SK-N-SH treated with all-trans-retinoic acid at 6 μM for 48 hours (cell line): ENCODE results near the gene LAMTOR4.

ENCODE experiments used
- ATAC-seq: fragments of 200-7000 bp; cut with Tn5 transposase; 3 replicates; pipeline ENCODE4 v1.9.1; 2020; ENCODE audit warnings: mild to moderate bottlenecking, moderate library complexity
- ARNTL ChIP-seq: fragments of 450-650 bp; formaldehyde crosslinking; IDR thresholded peaks from 2 replicates; pipeline ENCODE4 v1.5.0; 2020; ENCODE audit warnings: low read depth, mild to moderate bottlenecking, moderate library complexity, borderline replicate concordance
- BACH2 ChIP-seq: fragments of 250-450 bp; sonication (Bioruptor Pico); IDR thresholded peaks from 2 replicates; pipeline ENCODE4 v1.9.0; 2021; ENCODE audit warnings: mild to moderate bottlenecking, borderline replicate concordance
- ESRRG ChIP-seq: fragments of 250-450 bp; sonication (Bioruptor Pico); IDR thresholded peaks from 2 replicates; pipeline ENCODE4 v1.6.1; 2021; ENCODE audit warnings: mild to moderate bottlenecking
- GLIS3 ChIP-seq: fragments of 250-450 bp; sonication (Bioruptor Pico); IDR thresholded peaks from 2 replicates; pipeline ENCODE4 v1.5.0; 2020; ENCODE audit warnings: mild to moderate bottlenecking, moderate library complexity
- ISL1 ChIP-seq: fragments of 250-450 bp; sonication (Bioruptor Pico); IDR thresholded peaks from 2 replicates; pipeline ENCODE4 v2.1.2; 2022; ENCODE audit warnings: mild to moderate bottlenecking, moderate library complexity
- PPARA ChIP-seq: fragments of 250-450 bp; sonication (Bioruptor Pico); IDR thresholded peaks from 2 replicates; pipeline ENCODE4 v1.5.0; 2020; ENCODE audit warnings: mild to moderate bottlenecking, borderline replicate concordance
- TOX ChIP-seq: fragments of 250-450 bp; sonication (Bioruptor Pico); IDR thresholded peaks from 2 replicates; pipeline ENCODE4 v1.8.0; 2021; ENCODE audit warnings: mild to moderate bottlenecking, moderate library complexity, borderline replicate concordance
- ZC3H10 ChIP-seq: fragments of 250-450 bp; sonication (Bioruptor Pico); IDR thresholded peaks from 2 replicates; pipeline ENCODE4 v1.5.1; 2021; ENCODE audit warnings: mild to moderate bottlenecking, moderate library complexity
- ZFP30 ChIP-seq: fragments of 450-650 bp; formaldehyde crosslinking; IDR thresholded peaks from 2 replicates; pipeline ENCODE4 v1.5.0; 2022; ENCODE audit warnings: mild to moderate bottlenecking, moderate library complexity
- ZNF565 ChIP-seq: fragments of 450-650 bp; formaldehyde crosslinking; conservative IDR thresholded peaks from 2 replicates; pipeline ENCODE4 v1.5.0; 2020; ENCODE audit warnings: low read depth, mild to moderate bottlenecking, moderate library complexity
- ZNF70 ChIP-seq: fragments of 450-650 bp; formaldehyde crosslinking; IDR thresholded peaks from 2 replicates; pipeline ENCODE4 v1.5.0; 2020; ENCODE audit warnings: mild to moderate bottlenecking, moderate library complexity
- ZNF8 ChIP-seq: fragments of 450-650 bp; formaldehyde crosslinking; IDR thresholded peaks from 2 replicates; pipeline ENCODE4 v1.5.0; 2020; ENCODE audit warnings: mild to moderate bottlenecking, moderate library complexity
- TF ChIP-seq, protein P1 (sequence below): fragments of 250-450 bp; sonication (Bioruptor Pico); IDR thresholded peaks from 2 replicates; pipeline ENCODE4 v1.5.0; 2020; ENCODE audit warnings: mild to moderate bottlenecking, moderate library complexity
- TF ChIP-seq, protein P2 (sequence below): fragments of 250-450 bp; sonication (Bioruptor Pico); IDR thresholded peaks from 2 replicates; pipeline ENCODE4 v1.5.1; 2021; ENCODE audit warnings: mild to moderate bottlenecking, moderate library complexity
- TF ChIP-seq, protein P3 (sequence below): fragments of 250-450 bp; sonication (Bioruptor Pico); IDR thresholded peaks from 2 replicates; pipeline ENCODE4 v1.8.0; 2020; ENCODE audit warnings: mild to moderate bottlenecking, moderate library complexity, borderline replicate concordance
- TF ChIP-seq, protein P4 (sequence below): fragments of 250-450 bp; sonication (Bioruptor Pico); IDR thresholded peaks from 2 replicates; pipeline ENCODE4 v1.8.0; 2021; ENCODE audit warnings: low read depth, mild to moderate bottlenecking, moderate library complexity, borderline replicate concordance
- TF ChIP-seq, protein P5 (sequence below): fragments of 250-450 bp; sonication (Bioruptor Pico); IDR thresholded peaks from 2 replicates; pipeline ENCODE4 v1.5.1; 2020; ENCODE audit warnings: low read depth, mild to moderate bottlenecking, moderate library complexity

Gene LAMTOR4

DNA sequence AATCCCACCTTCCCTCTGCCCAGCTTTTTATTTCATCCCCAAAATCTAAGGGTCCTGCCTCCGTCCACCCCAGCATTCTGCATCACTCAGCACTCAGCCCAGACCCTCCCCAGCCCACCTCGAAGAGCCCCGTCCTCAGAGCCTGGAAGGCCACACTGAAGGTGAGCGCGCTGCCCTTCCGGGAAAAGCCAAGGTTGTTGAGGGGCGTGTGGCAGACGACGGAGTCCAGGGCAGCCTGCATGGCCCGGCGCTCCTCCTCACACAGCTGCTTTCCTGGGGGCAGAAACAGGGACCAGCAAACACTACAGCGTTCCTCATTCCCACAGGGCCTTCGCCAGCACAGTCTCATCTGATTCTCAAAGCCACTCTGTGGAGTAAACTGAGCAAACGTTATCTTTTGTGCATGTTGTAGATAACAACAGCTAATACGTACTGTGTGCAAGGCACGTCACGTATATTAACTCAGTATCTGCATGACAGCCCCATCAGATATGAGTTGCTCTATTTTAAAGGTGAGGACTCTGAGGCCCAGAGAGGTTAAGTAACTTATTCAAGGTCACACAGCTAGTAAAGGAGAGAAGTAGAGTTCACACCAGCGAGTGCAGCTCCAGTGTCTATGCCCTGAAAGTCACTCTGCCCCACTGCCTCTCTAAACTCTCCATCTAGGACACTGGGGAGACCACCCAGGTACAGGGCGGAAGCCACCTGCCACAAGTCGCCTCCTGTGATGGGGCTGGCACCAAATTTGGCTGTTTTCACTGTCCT, 7.0 kb downstream of the LAMTOR4 start:
- ATAC-seq, result no peak

DNA sequence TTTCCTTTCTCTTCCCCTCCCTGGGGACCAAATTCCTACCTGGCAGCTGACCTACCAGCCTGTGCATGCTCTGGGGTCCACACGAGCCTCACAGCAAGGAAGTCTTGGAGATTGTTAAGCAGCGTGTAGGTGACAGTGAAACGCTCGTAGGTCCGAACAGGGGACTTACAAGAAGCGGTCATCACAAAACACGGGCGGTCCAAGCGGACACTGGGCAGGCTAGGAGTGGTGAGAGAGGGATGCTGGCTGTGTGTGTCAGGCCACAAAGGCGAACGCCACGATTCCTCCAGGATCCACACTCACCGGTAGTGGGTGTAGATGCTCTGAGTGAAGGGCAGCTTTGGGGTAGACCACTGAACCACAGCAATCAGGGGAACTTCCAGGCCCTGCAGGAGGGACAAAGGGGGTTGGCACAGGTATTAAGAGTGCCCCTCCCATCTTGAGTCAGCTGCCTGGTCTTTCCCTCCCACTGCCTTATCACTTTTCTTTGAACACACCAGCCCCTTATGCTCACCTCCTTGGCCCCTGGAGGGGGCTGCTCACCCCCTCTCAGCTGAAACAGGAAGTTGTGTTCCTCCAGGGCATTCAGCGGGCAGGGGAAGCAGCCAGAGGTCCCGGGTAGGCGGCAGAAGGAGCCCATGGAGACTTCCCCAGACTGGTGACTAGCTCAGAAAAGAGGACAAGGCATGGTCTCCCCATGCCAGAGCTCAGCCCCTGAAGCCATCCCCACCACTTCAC, 7.8 kb downstream of the LAMTOR4 start:
- no peak for ATAC-seq
- TF ChIP-seq, protein P1, sequence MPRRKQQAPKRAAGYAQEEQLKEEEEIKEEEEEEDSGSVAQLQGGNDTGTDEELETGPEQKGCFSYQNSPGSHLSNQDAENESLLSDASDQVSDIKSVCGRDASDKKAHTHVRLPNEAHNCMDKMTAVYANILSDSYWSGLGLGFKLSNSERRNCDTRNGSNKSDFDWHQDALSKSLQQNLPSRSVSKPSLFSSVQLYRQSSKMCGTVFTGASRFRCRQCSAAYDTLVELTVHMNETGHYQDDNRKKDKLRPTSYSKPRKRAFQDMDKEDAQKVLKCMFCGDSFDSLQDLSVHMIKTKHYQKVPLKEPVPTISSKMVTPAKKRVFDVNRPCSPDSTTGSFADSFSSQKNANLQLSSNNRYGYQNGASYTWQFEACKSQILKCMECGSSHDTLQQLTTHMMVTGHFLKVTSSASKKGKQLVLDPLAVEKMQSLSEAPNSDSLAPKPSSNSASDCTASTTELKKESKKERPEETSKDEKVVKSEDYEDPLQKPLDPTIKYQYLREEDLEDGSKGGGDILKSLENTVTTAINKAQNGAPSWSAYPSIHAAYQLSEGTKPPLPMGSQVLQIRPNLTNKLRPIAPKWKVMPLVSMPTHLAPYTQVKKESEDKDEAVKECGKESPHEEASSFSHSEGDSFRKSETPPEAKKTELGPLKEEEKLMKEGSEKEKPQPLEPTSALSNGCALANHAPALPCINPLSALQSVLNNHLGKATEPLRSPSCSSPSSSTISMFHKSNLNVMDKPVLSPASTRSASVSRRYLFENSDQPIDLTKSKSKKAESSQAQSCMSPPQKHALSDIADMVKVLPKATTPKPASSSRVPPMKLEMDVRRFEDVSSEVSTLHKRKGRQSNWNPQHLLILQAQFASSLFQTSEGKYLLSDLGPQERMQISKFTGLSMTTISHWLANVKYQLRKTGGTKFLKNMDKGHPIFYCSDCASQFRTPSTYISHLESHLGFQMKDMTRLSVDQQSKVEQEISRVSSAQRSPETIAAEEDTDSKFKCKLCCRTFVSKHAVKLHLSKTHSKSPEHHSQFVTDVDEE (CRISPR knock-in tag), result no peak
- no peak for TF ChIP-seq ZNF8 (CRISPR knock-in tag)
- no peak for TF ChIP-seq ISL1 (CRISPR knock-in tag)
- TF ChIP-seq, protein P2, sequence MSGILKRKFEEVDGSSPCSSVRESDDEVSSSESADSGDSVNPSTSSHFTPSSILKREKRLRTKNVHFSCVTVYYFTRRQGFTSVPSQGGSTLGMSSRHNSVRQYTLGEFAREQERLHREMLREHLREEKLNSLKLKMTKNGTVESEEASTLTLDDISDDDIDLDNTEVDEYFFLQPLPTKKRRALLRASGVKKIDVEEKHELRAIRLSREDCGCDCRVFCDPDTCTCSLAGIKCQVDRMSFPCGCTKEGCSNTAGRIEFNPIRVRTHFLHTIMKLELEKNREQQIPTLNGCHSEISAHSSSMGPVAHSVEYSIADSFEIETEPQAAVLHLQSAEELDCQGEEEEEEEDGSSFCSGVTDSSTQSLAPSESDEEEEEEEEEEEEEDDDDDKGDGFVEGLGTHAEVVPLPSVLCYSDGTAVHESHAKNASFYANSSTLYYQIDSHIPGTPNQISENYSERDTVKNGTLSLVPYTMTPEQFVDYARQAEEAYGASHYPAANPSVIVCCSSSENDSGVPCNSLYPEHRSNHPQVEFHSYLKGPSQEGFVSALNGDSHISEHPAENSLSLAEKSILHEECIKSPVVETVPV, result no peak
- TF ChIP-seq, protein P3, sequence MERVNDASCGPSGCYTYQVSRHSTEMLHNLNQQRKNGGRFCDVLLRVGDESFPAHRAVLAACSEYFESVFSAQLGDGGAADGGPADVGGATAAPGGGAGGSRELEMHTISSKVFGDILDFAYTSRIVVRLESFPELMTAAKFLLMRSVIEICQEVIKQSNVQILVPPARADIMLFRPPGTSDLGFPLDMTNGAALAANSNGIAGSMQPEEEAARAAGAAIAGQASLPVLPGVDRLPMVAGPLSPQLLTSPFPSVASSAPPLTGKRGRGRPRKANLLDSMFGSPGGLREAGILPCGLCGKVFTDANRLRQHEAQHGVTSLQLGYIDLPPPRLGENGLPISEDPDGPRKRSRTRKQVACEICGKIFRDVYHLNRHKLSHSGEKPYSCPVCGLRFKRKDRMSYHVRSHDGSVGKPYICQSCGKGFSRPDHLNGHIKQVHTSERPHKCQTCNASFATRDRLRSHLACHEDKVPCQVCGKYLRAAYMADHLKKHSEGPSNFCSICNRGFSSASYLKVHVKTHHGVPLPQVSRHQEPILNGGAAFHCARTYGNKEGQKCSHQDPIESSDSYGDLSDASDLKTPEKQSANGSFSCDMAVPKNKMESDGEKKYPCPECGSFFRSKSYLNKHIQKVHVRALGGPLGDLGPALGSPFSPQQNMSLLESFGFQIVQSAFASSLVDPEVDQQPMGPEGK (CRISPR knock-in tag), result no peak
- no peak for TF ChIP-seq ARNTL (CRISPR knock-in tag)
- TF ChIP-seq, protein P4, sequence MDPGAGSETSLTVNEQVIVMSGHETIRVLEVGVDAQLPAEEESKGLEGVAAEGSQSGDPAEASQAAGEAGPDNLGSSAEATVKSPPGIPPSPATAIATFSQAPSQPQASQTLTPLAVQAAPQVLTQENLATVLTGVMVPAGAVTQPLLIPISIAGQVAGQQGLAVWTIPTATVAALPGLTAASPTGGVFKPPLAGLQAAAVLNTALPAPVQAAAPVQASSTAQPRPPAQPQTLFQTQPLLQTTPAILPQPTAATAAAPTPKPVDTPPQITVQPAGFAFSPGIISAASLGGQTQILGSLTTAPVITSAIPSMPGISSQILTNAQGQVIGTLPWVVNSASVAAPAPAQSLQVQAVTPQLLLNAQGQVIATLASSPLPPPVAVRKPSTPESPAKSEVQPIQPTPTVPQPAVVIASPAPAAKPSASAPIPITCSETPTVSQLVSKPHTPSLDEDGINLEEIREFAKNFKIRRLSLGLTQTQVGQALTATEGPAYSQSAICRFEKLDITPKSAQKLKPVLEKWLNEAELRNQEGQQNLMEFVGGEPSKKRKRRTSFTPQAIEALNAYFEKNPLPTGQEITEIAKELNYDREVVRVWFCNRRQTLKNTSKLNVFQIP (CRISPR knock-in tag), result no peak
- TF ChIP-seq, all 23 proteins: peak for 0

More for the DNA sequence above, 7.0 kb downstream of the LAMTOR4 start:
- TF ChIP-seq ESRRG (CRISPR knock-in tag) (no peak), ARNTL (CRISPR knock-in tag) (no peak), GLIS3 (CRISPR knock-in tag) (no peak), ZFP30 (no peak), BACH2 (CRISPR knock-in tag) (no peak), PPARA (no peak), ZNF565 (CRISPR knock-in tag) (no peak), ZNF70 (no peak), TOX (no peak), ZC3H10 (CRISPR knock-in tag) (no peak), ZNF8 (CRISPR knock-in tag) (no peak), ISL1 (CRISPR knock-in tag) (no peak)
- TF ChIP-seq, protein P1 (CRISPR knock-in tag), result no peak
- TF ChIP-seq, protein P3 (CRISPR knock-in tag), result no peak
- TF ChIP-seq, protein P5, sequence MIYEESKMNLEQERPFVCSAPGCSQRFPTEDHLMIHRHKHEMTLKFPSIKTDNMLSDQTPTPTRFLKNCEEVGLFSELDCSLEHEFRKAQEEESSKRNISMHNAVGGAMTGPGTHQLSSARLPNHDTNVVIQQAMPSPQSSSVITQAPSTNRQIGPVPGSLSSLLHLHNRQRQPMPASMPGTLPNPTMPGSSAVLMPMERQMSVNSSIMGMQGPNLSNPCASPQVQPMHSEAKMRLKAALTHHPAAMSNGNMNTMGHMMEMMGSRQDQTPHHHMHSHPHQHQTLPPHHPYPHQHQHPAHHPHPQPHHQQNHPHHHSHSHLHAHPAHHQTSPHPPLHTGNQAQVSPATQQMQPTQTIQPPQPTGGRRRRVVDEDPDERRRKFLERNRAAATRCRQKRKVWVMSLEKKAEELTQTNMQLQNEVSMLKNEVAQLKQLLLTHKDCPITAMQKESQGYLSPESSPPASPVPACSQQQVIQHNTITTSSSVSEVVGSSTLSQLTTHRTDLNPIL (CRISPR knock-in tag), result no peak
- TF ChIP-seq, protein P4 (CRISPR knock-in tag), result no peak
